ENCODE results near the gene KIAA0586. TPM values are rescaled to one million over a fixed set of nuclear protein-coding genes. Genes with fewer than 3 reads are reported as not detected.
A peak's percentile ranks its signal among the peaks of the same experiment; 100 is the strongest.

The KIAA0586 gene
- total RNA-seq, 1 experiment from 2014 or later, result 13.5 TPM

DNA sequence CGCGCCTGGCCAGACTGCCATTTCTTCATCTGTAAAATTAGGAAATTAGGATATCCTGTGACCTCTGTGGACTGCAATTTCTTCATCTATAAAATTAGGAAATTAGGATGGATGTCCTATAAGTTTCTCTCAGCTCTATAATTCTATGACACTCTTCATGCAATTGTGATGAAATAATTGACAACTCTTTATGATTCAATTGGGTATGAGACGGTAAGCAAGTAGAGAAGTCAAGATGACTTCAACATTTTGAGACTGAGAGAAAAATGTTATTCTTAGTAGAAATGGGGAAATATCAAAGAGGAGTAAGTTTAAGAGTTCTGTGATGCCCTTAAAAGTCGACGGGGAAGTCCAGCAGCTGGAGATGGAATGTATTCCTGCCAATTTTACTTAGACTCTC lies 12.0 kb downstream of the KIAA0586 start:
- Mint-ChIP-seq H3K27ac (ENCODE audit: unreplicated experiment) (no peak overlapping the region), H3K9me3 (ENCODE audit: unreplicated experiment) (no peaks in the 10 kb centered on the region), H3K27me3 (ENCODE audit: insufficient read depth, unreplicated experiment) (no peaks in the 10 kb centered on the region), H3K4me1 (ENCODE audit: low read depth, unreplicated experiment) (no peaks in the 10 kb centered on the region), H3K4me3 (ENCODE audit: unreplicated experiment) (no peak overlapping the region), H3K36me3 (ENCODE audit: insufficient read depth, unreplicated experiment) (no peaks in the 10 kb centered on the region)
- intact Hi-C loops (cut with micrococcal nuclease; ENCODE audit: unreplicated experiment), result no loop called here
- TF ChIP-seq, protein P1, sequence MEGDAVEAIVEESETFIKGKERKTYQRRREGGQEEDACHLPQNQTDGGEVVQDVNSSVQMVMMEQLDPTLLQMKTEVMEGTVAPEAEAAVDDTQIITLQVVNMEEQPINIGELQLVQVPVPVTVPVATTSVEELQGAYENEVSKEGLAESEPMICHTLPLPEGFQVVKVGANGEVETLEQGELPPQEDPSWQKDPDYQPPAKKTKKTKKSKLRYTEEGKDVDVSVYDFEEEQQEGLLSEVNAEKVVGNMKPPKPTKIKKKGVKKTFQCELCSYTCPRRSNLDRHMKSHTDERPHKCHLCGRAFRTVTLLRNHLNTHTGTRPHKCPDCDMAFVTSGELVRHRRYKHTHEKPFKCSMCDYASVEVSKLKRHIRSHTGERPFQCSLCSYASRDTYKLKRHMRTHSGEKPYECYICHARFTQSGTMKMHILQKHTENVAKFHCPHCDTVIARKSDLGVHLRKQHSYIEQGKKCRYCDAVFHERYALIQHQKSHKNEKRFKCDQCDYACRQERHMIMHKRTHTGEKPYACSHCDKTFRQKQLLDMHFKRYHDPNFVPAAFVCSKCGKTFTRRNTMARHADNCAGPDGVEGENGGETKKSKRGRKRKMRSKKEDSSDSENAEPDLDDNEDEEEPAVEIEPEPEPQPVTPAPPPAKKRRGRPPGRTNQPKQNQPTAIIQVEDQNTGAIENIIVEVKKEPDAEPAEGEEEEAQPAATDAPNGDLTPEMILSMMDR (IDR thresholded peaks at IDR 0.05; ENCODE audit: insufficient read depth in 1 of 2, low read depth in 1 of 2, low read length in 1 of 2, severe bottlenecking in 1 of 2, unreplicated experiment in 1 of 2), result no peak
- BruUV-seq (replicated peaks), result no TSS peak
- no peak for DNase-seq
- POLR2A ChIA-PET, result no interaction called here
- H3K27me3 ChIP-seq (replicated peaks; ENCODE audit: control insufficient read depth, insufficient read depth, low read length), result no peaks in the 10 kb centered on the region
- H3K9me3 ChIP-seq, result no peaks in the 10 kb centered on the region
- no peaks in the 10 kb centered on the region for H3K36me3 ChIP-seq (ENCODE audit: control insufficient read depth, insufficient read depth, low read length)
- CTCF ChIA-PET, result no interaction called here
- no peaks in the 10 kb centered on the region for H3K4me1 ChIP-seq
- no peak overlapping the region for H3K4me3 ChIP-seq (ENCODE audit: low read depth, low read length)

DNA sequence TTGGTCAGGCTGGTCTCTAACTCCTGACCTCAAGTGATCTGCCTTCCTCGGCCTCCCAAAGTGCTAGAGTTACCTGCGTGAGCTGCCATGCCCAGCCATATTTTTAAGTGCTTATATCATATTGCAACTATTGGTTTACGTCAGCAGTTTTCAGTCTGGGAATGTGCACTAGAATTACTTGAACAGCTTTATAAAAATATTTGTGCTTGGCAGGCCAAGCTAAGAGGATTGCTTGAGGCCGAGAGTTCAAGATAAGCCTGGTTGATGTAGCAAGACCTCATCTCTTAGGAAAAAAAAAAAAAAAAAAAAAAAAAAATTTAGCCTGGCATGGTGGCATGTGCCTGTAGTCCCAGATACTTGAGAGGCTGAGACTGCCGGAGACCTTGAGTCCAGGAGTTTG lies 17.1 kb downstream of the KIAA0586 start:
- Mint-ChIP-seq H3K27me3 (ENCODE audit: insufficient read depth, unreplicated experiment) (no peaks in the 10 kb centered on the region), H3K4me3 (ENCODE audit: unreplicated experiment) (no peak overlapping the region), H3K27ac (ENCODE audit: unreplicated experiment) (no peak overlapping the region), H3K9me3 (ENCODE audit: unreplicated experiment) (no peaks in the 10 kb centered on the region), H3K4me1 (ENCODE audit: low read depth, unreplicated experiment) (no peaks in the 10 kb centered on the region), H3K36me3 (ENCODE audit: insufficient read depth, unreplicated experiment) (peaks cover 15% of the 10 kb centered on the region)
- intact Hi-C loops (cut with micrococcal nuclease; ENCODE audit: unreplicated experiment), result no loop called here
- TF ChIP-seq, protein P1 (IDR thresholded peaks at IDR 0.05; ENCODE audit: insufficient read depth in 1 of 2, low read depth in 1 of 2, low read length in 1 of 2, severe bottlenecking in 1 of 2, unreplicated experiment in 1 of 2), result no peak
- H3K9me3 ChIP-seq, result no peaks in the 10 kb centered on the region
- BruUV-seq (replicated peaks), result no TSS peak
- H3K4me3 ChIP-seq (ENCODE audit: low read depth, low read length), result no peak overlapping the region
- ChIA-PET POLR2A (no interaction called here), CTCF (no interaction called here)
- no peak for DNase-seq
- H3K36me3 ChIP-seq (ENCODE audit: control insufficient read depth, insufficient read depth, low read length), result no peaks in the 10 kb centered on the region
- H3K27me3 ChIP-seq (replicated peaks; ENCODE audit: control insufficient read depth, insufficient read depth, low read length), result no peaks in the 10 kb centered on the region
- H3K4me1 ChIP-seq, result no peaks in the 10 kb centered on the region

DNA sequence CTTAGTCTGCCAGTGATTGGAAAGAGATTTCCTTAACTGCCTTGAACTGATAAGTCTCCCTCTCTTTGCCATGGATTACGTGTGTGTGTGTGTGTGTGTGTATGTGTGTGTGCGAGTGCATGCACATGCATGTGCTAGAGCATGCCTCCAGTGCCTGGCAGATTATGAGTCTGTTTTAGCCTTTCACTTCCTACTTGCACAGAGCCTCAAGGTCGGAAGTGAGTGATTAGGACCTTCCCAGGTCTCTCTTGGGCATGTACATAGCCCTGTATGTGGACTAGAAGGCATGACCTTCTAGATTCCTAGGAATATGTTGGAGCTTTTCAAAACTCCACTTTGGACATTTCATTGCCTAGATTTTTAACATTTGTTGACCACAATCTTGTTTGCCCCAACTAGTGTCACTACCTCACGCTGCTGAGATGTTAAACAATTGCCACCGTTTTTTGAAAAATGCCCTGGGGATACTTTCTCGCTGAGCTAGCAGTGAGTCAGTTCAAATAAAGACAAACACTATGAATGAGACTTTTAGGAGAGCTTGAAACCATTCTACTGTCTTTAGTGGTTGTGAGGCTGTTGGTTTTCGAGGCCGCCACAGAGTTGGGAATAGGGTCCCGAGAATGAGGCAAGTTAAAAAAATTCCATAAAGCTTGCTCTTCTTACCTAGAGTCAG lies 28.2 kb downstream of the KIAA0586 start:
- TF ChIP-seq, protein P1 (IDR thresholded peaks at IDR 0.05; ENCODE audit: insufficient read depth in 1 of 2, low read depth in 1 of 2, low read length in 1 of 2, severe bottlenecking in 1 of 2, unreplicated experiment in 1 of 2), result no peak
- Mint-ChIP-seq H3K27ac (ENCODE audit: unreplicated experiment) (no peak overlapping the region), H3K4me3 (ENCODE audit: unreplicated experiment) (no peak overlapping the region), H3K27me3 (ENCODE audit: insufficient read depth, unreplicated experiment) (no peaks in the 10 kb centered on the region), H3K36me3 (ENCODE audit: insufficient read depth, unreplicated experiment) (peaks cover 12% of the 10 kb centered on the region), H3K4me1 (ENCODE audit: low read depth, unreplicated experiment) (no peaks in the 10 kb centered on the region), H3K9me3 (ENCODE audit: unreplicated experiment) (no peaks in the 10 kb centered on the region)
- POLR2A ChIA-PET, result no interaction called here
- CTCF ChIA-PET, result no interaction called here
- Histone ChIP-seq H3K4me3 (ENCODE audit: low read depth, low read length) (no peak overlapping the region), H3K36me3 (ENCODE audit: control insufficient read depth, insufficient read depth, low read length) (no peaks in the 10 kb centered on the region), H3K9me3 (no peaks in the 10 kb centered on the region), H3K27me3 (replicated peaks; ENCODE audit: control insufficient read depth, insufficient read depth, low read length) (no peaks in the 10 kb centered on the region), H3K4me1 (no peaks in the 10 kb centered on the region)
- peak in 1 of 2 experiments; percentile 5 for DNase-seq
- intact Hi-C loops (cut with micrococcal nuclease; ENCODE audit: unreplicated experiment), result no loop called here
- BruUV-seq (replicated peaks), result no TSS peak
